Nephron progenitor cell (in vitro differentiated cells): ENCODE data around the gene RBP3.

Experiments
- DNase-seq: peaks from one replicate; pipeline ENCODE4 v3.0.0; 2021
- H3K27ac Mint-ChIP-seq: 2 replicates; pipeline ENCODE4 v1.8.0; 2021; ENCODE audit warnings: mild to moderate bottlenecking, moderate library complexity, mixed read lengths
- H3K27me3 Mint-ChIP-seq: 2 replicates; pipeline ENCODE4 v1.8.0; 2021; ENCODE audit warnings: mild to moderate bottlenecking, low read depth, mixed read lengths; ENCODE audit not compliant: poor library complexity
- H3K36me3 Mint-ChIP-seq: 2 replicates; pipeline ENCODE4 v1.8.0; 2021; ENCODE audit warnings: low read depth, mixed read lengths
- H3K4me1 Mint-ChIP-seq: 2 replicates; pipeline ENCODE4 v1.8.0; 2021; ENCODE audit warnings: mixed read lengths
- H3K4me3 Mint-ChIP-seq: 2 replicates; pipeline ENCODE4 v1.8.0; 2021; ENCODE audit warnings: mild to moderate bottlenecking, moderate library complexity, mixed read lengths
- H3K9me3 Mint-ChIP-seq: 2 replicates; pipeline ENCODE4 v1.8.0; 2021; ENCODE audit warnings: mild to moderate bottlenecking, moderate library complexity, mixed read lengths
- CTCF ChIP-seq: fragments of 200-600 bp; sonication (generic); IDR thresholded peaks from 2 replicates; pipeline ENCODE4 v1.5.0; 2021; ENCODE audit warnings: antibody characterized with exemption

The RBP3 gene

GRCh38 chr10:47325303-47326291 lies 22.6 kb upstream of the RBP3 start:
- no peaks in the 10 kb centered on the region for H3K36me3 Mint-ChIP-seq
- H3K27ac Mint-ChIP-seq = no peak overlapping the region
- no peak for DNase-seq
- H3K4me3 Mint-ChIP-seq = no peak overlapping the region
- no peaks in the 10 kb centered on the region for H3K4me1 Mint-ChIP-seq
- no peak for TF ChIP-seq CTCF
- H3K9me3 Mint-ChIP-seq = no peaks in the 10 kb centered on the region
- H3K27me3 Mint-ChIP-seq = peaks cover 3% of the 10 kb centered on the region

- no peak overlapping the region for H3K27ac Mint-ChIP-seq
- H3K9me3 Mint-ChIP-seq = no peaks in the 10 kb centered on the region
- TF ChIP-seq CTCF = no peak
- peaks cover 6% of the 10 kb centered on the region for H3K27me3 Mint-ChIP-seq
- H3K4me1 Mint-ChIP-seq = no peaks in the 10 kb centered on the region
- no peak overlapping the region for H3K4me3 Mint-ChIP-seq
- DNase-seq = no peak
- H3K36me3 Mint-ChIP-seq = no peaks in the 10 kb centered on the region
Observed at GRCh38 chr10:47326306-47326926, 21.7 kb upstream of the RBP3 start.

GRCh38 chr10:47326927-47327330 lies 21.2 kb upstream of the RBP3 start:
- no peaks in the 10 kb centered on the region for H3K9me3 Mint-ChIP-seq
- no peak for TF ChIP-seq CTCF
- no peaks in the 10 kb centered on the region for H3K36me3 Mint-ChIP-seq
- DNase-seq = no peak
- H3K4me1 Mint-ChIP-seq = peaks cover 4% of the 10 kb centered on the region
- no peak overlapping the region for H3K4me3 Mint-ChIP-seq
- peaks cover 6% of the 10 kb centered on the region for H3K27me3 Mint-ChIP-seq
- no peak overlapping the region for H3K27ac Mint-ChIP-seq

- peaks cover 16% of the 10 kb centered on the region for H3K27me3 Mint-ChIP-seq
- no peak for TF ChIP-seq CTCF
- no peak for DNase-seq
- H3K4me3 Mint-ChIP-seq = no peak overlapping the region
- no peaks in the 10 kb centered on the region for H3K9me3 Mint-ChIP-seq
- peaks cover 5% of the 10 kb centered on the region for H3K4me1 Mint-ChIP-seq
- H3K27ac Mint-ChIP-seq = no peak overlapping the region
- H3K36me3 Mint-ChIP-seq = no peaks in the 10 kb centered on the region
Observed at GRCh38 chr10:47329855-47330254, 18.3 kb upstream of the RBP3 start.

- Mint-ChIP-seq H3K27ac (no peak overlapping the region), H3K4me1 (peaks cover 5% of the 10 kb centered on the region), H3K9me3 (no peaks in the 10 kb centered on the region), H3K4me3 (no peak overlapping the region), H3K27me3 (peaks cover 19% of the 10 kb centered on the region), H3K36me3 (no peaks in the 10 kb centered on the region)
- TF ChIP-seq CTCF = no peak
- no peak for DNase-seq
Observed at GRCh38 chr10:47330366-47330765, 17.8 kb upstream of the RBP3 start.
